H9 (cell line): ENCODE measurements around the gene LIMS2. TPM values are rescaled to one million over a fixed set of nuclear protein-coding genes. Genes with fewer than 3 reads are reported as not detected.

Source experiments
- DNase-seq: peaks from one replicate; pipeline ENCODE4 v3.0.0-alpha.2; 2017
- H2AFZ ChIP-seq: one replicate; pipeline ENCODE4 v1.6.1; 2013; ENCODE audit warnings: mild to moderate bottlenecking, low read length, control low read depth, moderate library complexity
- H2AK5ac ChIP-seq: 2 replicates; pipeline ENCODE4 v1.6.1; 2013; ENCODE audit warnings: low read length, control low read depth, mixed read lengths; ENCODE audit not compliant: insufficient read length
- H2BK120ac ChIP-seq: one replicate; pipeline ENCODE4 v1.6.1; 2013; ENCODE audit warnings: low read depth, mild to moderate bottlenecking, low read length, control low read depth, inconsistent platforms; ENCODE audit not compliant: poor library complexity, severe bottlenecking
- H2BK12ac ChIP-seq: 2 replicates; pipeline ENCODE4 v1.6.1; 2013; ENCODE audit warnings: low read length, control low read depth, mixed read lengths, low read depth; ENCODE audit not compliant: insufficient read length
- H2BK15ac ChIP-seq: 2 replicates; pipeline ENCODE4 v1.6.1; 2013; ENCODE audit warnings: low read depth, low read length, control low read depth
- H2BK20ac ChIP-seq: one replicate; pipeline ENCODE4 v1.6.1; 2013; ENCODE audit warnings: low read depth, mild to moderate bottlenecking, low read length, control low read depth, inconsistent platforms; ENCODE audit not compliant: poor library complexity, severe bottlenecking
- H2BK5ac ChIP-seq: 2 replicates; pipeline ENCODE4 v1.6.1; 2013; ENCODE audit warnings: low read length, control low read depth, mixed read lengths; ENCODE audit not compliant: insufficient read length
- H3K14ac ChIP-seq: 2 replicates; pipeline ENCODE4 v1.6.1; 2013; ENCODE audit warnings: low read length, control low read depth; ENCODE audit not compliant: insufficient read depth
- H3K18ac ChIP-seq: 2 replicates; pipeline ENCODE4 v1.6.1; 2013; ENCODE audit warnings: low read depth, mild to moderate bottlenecking, mixed read lengths, low read length, control low read depth; ENCODE audit not compliant: insufficient read length
- H3K23ac ChIP-seq: 2 replicates; pipeline ENCODE4 v1.6.1; 2013; ENCODE audit warnings: low read length, control low read depth, mixed read lengths, low read depth; ENCODE audit not compliant: insufficient read length
- H3K23me2 ChIP-seq: 2 replicates; pipeline ENCODE4 v1.6.1; 2013; ENCODE audit warnings: low read depth, mild to moderate bottlenecking, mixed read lengths, low read length, control low read depth; ENCODE audit not compliant: insufficient read length, poor library complexity, severe bottlenecking
- H3K27ac ChIP-seq: 2 replicates; pipeline ENCODE4 v1.5.1; 2013; ENCODE audit warnings: low read length, control low read depth, mixed read lengths, low read depth; ENCODE audit not compliant: insufficient read length
- H3K27me3 ChIP-seq: 2 replicates; pipeline ENCODE4 v1.6.1; 2013; ENCODE audit warnings: low read length, control low read depth, inconsistent platforms; ENCODE audit not compliant: insufficient read depth
- H3K4ac ChIP-seq: 2 replicates; pipeline ENCODE4 v1.6.1; 2013; ENCODE audit warnings: low read depth, mild to moderate bottlenecking, control low read depth, inconsistent platforms, low read length, moderate library complexity
- H3K4me1 ChIP-seq: 2 replicates; pipeline ENCODE4 v1.6.1; 2013; ENCODE audit warnings: low read length, control low read depth, inconsistent platforms; ENCODE audit not compliant: insufficient read depth
- H3K4me2 ChIP-seq: 2 replicates; pipeline ENCODE4 v1.6.1; 2013; ENCODE audit warnings: low read length, control low read depth, mixed read lengths; ENCODE audit not compliant: insufficient read length, insufficient read depth
- H3K56ac ChIP-seq: 2 replicates; pipeline ENCODE4 v1.6.1; 2013; ENCODE audit warnings: low read depth, mild to moderate bottlenecking, mixed read lengths, low read length, control low read depth; ENCODE audit not compliant: insufficient read length
- H3K79me1 ChIP-seq: 2 replicates; pipeline ENCODE4 v1.6.1; 2013; ENCODE audit warnings: low read depth, mild to moderate bottlenecking, moderate library complexity, low read length, control low read depth, inconsistent platforms; ENCODE audit not compliant: insufficient read depth, poor library complexity, severe bottlenecking
- H3K79me2 ChIP-seq: 2 replicates; pipeline ENCODE4 v1.6.1; 2013; ENCODE audit warnings: low read length, control low read depth, inconsistent platforms; ENCODE audit not compliant: insufficient read depth
- H3K9ac ChIP-seq: 2 replicates; pipeline ENCODE4 v1.6.1; 2013; ENCODE audit warnings: low read length, control low read depth, mixed read lengths; ENCODE audit not compliant: insufficient read length; ENCODE audit errors: extremely low read depth
- H3K9me3 ChIP-seq: one replicate; pipeline ENCODE4 v1.6.1; 2013; ENCODE audit warnings: low read depth, low read length, inconsistent platforms; ENCODE audit not compliant: control insufficient read depth
- H3T11ph ChIP-seq: one replicate; pipeline ENCODE4 v1.6.1; 2013; ENCODE audit warnings: mild to moderate bottlenecking, low read length, control low read depth, inconsistent platforms
- H4K20me1 ChIP-seq: one replicate; pipeline ENCODE4 v1.6.1; 2013; ENCODE audit not compliant: control insufficient read depth, insufficient read length, insufficient read depth
- H4K5ac ChIP-seq: 2 replicates; pipeline ENCODE4 v1.6.1; 2013; ENCODE audit warnings: low read depth, mild to moderate bottlenecking, mixed read lengths, low read length, control low read depth; ENCODE audit not compliant: insufficient read length
- H4K8ac ChIP-seq: replicated peaks from 2 replicates; pipeline ENCODE4 v1.6.1; 2013; ENCODE audit warnings: low read length, control low read depth, mixed read lengths, low read depth; ENCODE audit not compliant: insufficient read length
- H4K91ac ChIP-seq: 2 replicates; pipeline ENCODE4 v1.6.1; 2013; ENCODE audit warnings: low read depth, mild to moderate bottlenecking, moderate library complexity, mixed read lengths, low read length, control low read depth; ENCODE audit not compliant: insufficient read length
- H3K27ac Mint-ChIP-seq, 3 experiments: 2 replicates in 2 of 3; 3 replicates in 1 of 3; pipeline ENCODE4 v1.8.0; 2020 to 2021; ENCODE audit warnings: mixed read lengths in 3 of 3, mild to moderate bottlenecking in 1 of 3, moderate library complexity in 1 of 3
- H3K27me3 Mint-ChIP-seq: 2 replicates; pipeline ENCODE4 v1.8.0; 2021; ENCODE audit warnings: low read depth, mild to moderate bottlenecking, moderate library complexity, mixed read lengths
- H3K36me3 Mint-ChIP-seq, 3 experiments: 2 replicates in 2 of 3; 3 replicates in 1 of 3; pipeline ENCODE4 v1.8.0; 2020 to 2021; ENCODE audit warnings: low read depth in 3 of 3, mixed read lengths in 3 of 3; ENCODE audit not compliant: insufficient read depth in 1 of 3
- H3K4me1 Mint-ChIP-seq, 2 experiments: 2 replicates each; pipeline ENCODE4 v1.8.0; 2020; ENCODE audit warnings: mixed read lengths in 2 of 2
- H3K4me3 Mint-ChIP-seq, 2 experiments: 2 replicates in 1 of 2; 3 replicates in 1 of 2; pipeline ENCODE4 v1.8.0; 2020 to 2021; ENCODE audit warnings: mild to moderate bottlenecking in 2 of 2, mixed read lengths in 2 of 2, moderate library complexity in 1 of 2
- H3K9me3 Mint-ChIP-seq, 2 experiments: 2 replicates in 1 of 2; 3 replicates in 1 of 2; pipeline ENCODE4 v1.8.0; 2020; ENCODE audit warnings: mild to moderate bottlenecking in 2 of 2, mixed read lengths in 2 of 2, moderate library complexity in 1 of 2
- CTCF ChIP-seq: fragments of 200-600 bp; sonication (generic); conservative IDR thresholded peaks from 3 replicates; pipeline ENCODE4 v1.8.0; 2021; ENCODE audit warnings: antibody characterized with exemption, mild to moderate bottlenecking
- WGBS: extraction: QIAGEN DNeasy Blood & Tissue Kit; methylation state at CpG from one replicate; pipeline ENCODE4 v1.1.7; 2013; ENCODE audit warnings: missing lambda C conversion rate, low lambda C conversion rate, mixed read lengths; ENCODE audit not compliant: insufficient read length; ENCODE audit errors: extremely low coverage; 5-methylcytosine and 5-hydroxymethylcytosine counted together
- total RNA-seq: library from RNA; stranded (reverse); gene quantifications from 2 replicates; pipeline ENCODE4 v1.2.1, GENCODE V29; 2021

The LIMS2 gene
- total RNA-seq, 1 experiment from 2014 or later: 5.9 TPM

GRCh38 chr2:127654838-127655175, 20.5 kb downstream of the LIMS2 start:
- no peak overlapping the region for H2BK120ac ChIP-seq
- Mint-ChIP-seq H3K4me3 (no peak overlapping the region), H3K36me3 (no peaks in the 10 kb centered on the region; a peak in 2 of 7 replicates), H3K27ac (no peak overlapping the region), H3K9me3 (no peaks in the 10 kb centered on the region), H3K4me1 (peaks cover 9 to 18% of the 10 kb centered on the region in 2 experiments), H3K27me3 (peaks cover 4% of the 10 kb centered on the region)
- H3K23ac ChIP-seq: no peak overlapping the region
- H3K18ac ChIP-seq: no peak overlapping the region
- no peak overlapping the region for H2BK12ac ChIP-seq
- H3K23me2 ChIP-seq: no peaks in the 10 kb centered on the region
- H3K79me1 ChIP-seq: no peaks in the 10 kb centered on the region
- H2AK5ac ChIP-seq: no peak overlapping the region
- no peak overlapping the region for H2BK5ac ChIP-seq
- TF ChIP-seq CTCF: no peak
- no peak overlapping the region for H3K4me2 ChIP-seq
- no CpG with 5 or more reads among the region's 8 CpGs for WGBS
- H2BK20ac ChIP-seq: no peak overlapping the region
- no peak overlapping the region for H3T11ph ChIP-seq
- H3K79me2 ChIP-seq: no peaks in the 10 kb centered on the region
- no peak overlapping the region for H4K5ac ChIP-seq
- H3K4ac ChIP-seq: no peak overlapping the region
- H3K9ac ChIP-seq: no peak overlapping the region
- no peak overlapping the region for H3K14ac ChIP-seq
- no peak overlapping the region for H2BK15ac ChIP-seq
- no peaks in the 10 kb centered on the region for H4K20me1 ChIP-seq
- H3K4me1 ChIP-seq: no peaks in the 10 kb centered on the region
- no peak overlapping the region for H4K91ac ChIP-seq
- H3K27ac ChIP-seq: no peak overlapping the region
- H3K56ac ChIP-seq: no peak overlapping the region
- H3K27me3 ChIP-seq: no peaks in the 10 kb centered on the region
- no peaks in the 10 kb centered on the region for H3K9me3 ChIP-seq
- H4K8ac ChIP-seq: no peak overlapping the region
- DNase-seq: no peak
- H2AFZ ChIP-seq: no peak overlapping the region
